Left cardiac atrium (tissue), 4 donors: ENCODE measurements around the gene FRYL. TPM values are rescaled to one million over a fixed set of nuclear protein-coding genes. Genes with fewer than 3 reads are reported as not detected.
"Not testable (repeated sequence)": the region's sequence is repeated elsewhere in the genome, so short reads cannot be mapped to it uniquely, and the experiment has no call there.

Source experiments
- ATAC-seq, 2 donors: fragments of 200-7000 bp; cut with Tn5 transposase; one replicate each; pipeline ENCODE4 v1.9.1; 2020; ENCODE audit warnings: mild to moderate bottlenecking in 2 of 2, moderate library complexity in 2 of 2
- DNase-seq: peaks from one replicate; pipeline ENCODE4 v3.0.0-alpha.2; 2020
- intact Hi-C, 2 donors: fragments of 100-400 bp; cut with DNase I; formaldehyde crosslinking; loops; one replicate each; pipeline versions ENCODE4 v1.14.1 to v1.15.1; 2022 to 2023
- total RNA-seq, 2 donors: library from RNA; stranded (reverse); fragmentation: NEBNext Ultra II Directional; extraction: Animal tissue kit (Norgen Biotek cat#: 25700); gene quantifications; one replicate each; pipeline ENCODE4 v1.2.1, GENCODE V29; 2021
- donor health status: DM: no; HTN: yes; CAD: no.
- donor health status: DM: no; HTN: yes; CAD: no; lungs with severe emphysema.
- donor health status: DM: yes; HTN: yes; CAD: no.
- donor health status: Dilated cardiomyopathy.

FRYL gene
- total RNA-seq, 2 donors from 2014 or later: 38.8 to 41.3 TPM

DNA sequence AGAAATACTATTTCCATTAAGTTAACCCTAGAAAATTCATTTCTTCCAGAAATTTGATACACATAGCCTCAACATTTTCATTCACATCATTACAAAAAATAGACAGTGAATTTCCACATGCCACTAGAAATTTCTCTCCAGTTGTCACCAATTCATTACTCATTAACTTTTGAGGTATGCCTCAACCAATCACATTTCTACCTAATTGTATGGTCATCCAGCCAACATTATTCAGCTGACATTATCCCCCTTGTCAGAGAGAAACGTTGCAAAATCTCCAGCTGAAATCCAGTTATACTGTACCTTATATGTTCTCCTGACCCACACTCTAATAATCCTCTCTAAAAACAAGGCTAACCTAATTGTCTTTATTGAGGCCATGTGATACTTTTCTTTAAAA, 24.8 kb downstream of the FRYL start:
- intact Hi-C loops: no loop called here
- ATAC-seq (no peak), DNase-seq (no peak)

DNA sequence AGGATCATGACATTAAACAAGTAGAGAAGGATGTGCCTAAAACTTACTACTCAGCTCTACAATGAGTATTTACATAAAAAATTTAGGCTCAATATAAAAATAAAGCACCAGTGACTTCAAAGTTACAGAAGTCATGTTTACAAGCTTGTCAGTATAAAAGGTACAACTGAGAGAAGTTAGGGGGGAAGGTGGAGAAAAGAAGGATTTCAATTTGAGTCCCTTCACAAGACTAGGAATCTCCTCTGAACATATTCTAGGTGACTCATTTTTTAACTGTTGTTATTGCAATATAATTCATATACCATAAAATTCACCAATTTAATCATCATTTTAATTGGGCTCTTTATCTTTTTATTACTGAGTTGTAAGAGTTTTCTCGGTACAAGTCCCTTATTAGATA, 26.9 kb downstream of the FRYL start:
- ATAC-seq (no peak), DNase-seq (no peak)
- intact Hi-C loops: no loop called here

DNA sequence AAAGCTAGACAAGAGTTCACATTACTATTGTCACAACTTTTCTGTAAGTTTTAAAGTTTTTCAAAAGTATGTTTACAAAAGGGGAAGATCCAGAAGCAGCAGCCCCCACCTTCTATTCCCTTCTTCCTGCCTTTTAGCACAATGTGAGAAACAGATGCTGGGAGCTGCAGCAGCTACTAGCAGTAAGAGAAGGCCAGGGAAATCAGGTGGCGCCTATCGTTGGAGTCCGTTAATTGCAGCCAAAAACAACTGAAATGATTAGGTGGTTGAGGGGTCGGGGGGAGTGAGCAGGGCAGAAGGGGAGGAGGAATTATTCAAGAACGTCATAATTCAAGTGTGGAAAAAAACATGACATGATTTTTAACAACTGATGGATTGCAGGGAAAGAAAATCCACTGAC, 27.4 kb downstream of the FRYL start:
- intact Hi-C loops: no loop called here
- DNase-seq (no peak), ATAC-seq (peak; percentile 21 to 23)

DNA sequence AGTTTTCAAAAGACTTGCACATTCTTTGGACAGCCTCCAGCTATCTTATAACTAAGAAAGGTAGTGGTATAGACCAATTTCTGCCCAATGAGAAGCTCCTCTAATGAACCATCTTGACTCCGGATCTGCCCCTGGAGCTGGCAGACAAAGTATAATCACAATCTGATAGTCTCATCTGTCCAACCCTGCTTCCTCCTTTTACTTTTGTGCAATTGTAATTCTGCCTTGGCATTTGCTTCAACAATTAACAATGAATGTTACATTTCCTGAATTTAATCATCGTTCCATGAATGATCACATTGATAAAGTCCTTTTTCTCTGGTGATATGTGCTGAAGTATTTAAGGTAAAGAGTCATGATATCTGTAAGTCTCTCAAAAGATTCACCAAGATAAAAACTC, 27.8 kb downstream of the FRYL start:
- ATAC-seq (no peak), DNase-seq (no peak)
- intact Hi-C loops: no loop called here

DNA sequence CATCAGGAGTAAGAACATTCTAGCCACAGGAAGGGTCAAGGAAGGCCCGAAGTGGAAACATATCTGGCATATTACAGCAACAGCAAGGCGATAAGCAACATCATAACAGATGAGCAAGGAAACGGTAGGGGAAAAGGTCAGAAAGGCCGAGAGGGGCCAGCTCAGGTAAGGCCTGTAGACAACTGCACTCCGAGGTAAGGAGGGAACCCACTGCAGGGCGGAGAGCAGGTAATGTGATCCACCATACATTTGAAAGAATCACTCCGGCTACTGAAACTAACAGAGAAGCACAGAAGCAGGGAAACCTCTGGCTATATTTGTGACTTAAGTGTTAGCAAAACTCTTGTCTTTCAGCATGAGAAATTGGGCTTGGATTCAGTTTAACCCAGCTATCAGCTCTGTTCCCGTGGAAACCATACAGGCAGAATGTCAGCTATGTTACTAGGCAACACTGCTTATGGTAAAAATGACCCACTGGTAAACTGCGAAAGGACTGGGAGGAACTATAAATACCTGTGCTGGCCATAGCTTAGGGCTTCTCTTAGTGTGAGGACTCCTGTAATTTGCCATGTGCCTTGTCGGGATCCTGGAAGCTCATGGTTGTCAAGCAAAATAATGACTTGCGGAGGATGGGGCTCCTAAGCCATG, 31.0 kb downstream of the FRYL start:
- intact Hi-C loops: no loop called here
- ATAC-seq (peak in 1 of 2 donors; percentile 49), DNase-seq (no peak)

DNA sequence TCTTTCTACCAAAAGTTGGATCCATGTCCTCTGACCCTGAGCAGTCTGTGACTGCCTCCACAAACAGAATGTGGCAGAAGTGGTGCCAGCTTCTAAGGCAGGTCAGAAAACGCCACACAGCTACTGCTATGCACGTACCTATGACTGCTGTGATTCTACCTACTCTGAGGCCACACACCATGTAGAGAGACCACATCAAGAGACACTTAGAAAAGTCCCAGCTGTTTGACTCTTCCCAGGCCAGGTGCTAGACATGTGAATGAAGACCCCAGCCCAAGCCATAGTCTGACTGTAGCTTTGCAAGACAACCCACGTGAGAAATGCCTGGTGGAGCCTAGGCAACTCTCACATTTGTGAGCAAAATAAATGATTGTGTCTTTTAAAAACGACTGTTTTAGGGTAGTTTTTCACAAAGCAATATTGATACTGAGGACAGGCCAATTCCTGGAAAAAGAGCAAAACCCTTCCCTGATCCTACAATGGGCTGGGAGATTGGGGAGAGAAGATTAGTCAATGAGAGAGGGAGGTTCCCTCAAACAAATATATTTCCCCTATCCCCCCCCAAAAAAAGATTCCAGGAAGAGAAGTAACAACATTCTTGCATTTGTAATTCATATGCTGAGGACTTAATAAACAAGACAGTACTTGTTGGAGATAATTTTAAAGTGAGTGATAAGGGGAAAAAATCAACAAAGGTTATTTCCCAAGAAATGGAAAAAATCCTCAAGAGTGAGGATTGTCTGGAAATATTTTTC, 33.3 kb downstream of the FRYL start:
- intact Hi-C loops: no loop called here
- DNase-seq: no peak
- ATAC-seq: no peak

DNA sequence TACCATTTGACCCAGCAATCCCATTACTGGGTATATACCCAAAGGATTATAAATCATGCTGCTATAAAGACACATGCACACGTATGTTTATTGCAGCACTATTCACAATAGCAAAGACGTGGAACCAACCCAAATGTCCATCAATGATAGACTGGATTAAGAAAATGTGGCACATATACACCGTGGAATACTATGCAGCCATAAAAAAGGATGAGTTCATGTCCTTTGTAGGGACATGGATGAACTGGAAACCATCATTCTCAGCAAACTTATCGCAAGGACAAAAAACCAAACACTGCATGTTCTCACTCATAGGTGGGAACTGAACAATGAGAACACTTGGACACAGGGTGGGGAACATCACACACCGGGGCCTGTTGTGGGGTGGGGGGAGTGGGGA, 34.9 kb downstream of the FRYL start:
- ATAC-seq, intact Hi-C loops: not testable (repeated sequence)

DNA sequence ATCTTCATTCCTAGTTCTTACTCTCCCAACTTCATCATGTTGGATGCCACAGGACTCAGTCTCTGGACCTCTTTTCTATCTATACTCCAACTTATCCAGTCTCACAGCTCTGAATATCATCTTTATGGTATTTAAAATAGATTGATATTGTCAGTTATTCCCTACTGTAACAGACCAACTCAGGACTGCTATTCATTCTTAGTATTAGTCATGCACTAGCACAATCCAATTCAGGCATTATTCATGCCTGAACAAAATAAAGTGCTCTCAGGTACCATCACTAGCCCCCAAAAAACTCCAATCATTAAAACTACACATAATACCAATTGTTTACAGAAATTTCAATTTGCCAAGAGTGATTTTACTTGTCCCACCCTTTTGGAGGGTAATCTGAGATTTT, 37.7 kb downstream of the FRYL start:
- ATAC-seq: no peak
- DNase-seq: no peak
- intact Hi-C loops: no loop called here

More for the DNA sequence above, 34.9 kb downstream of the FRYL start:
- not testable (repeated sequence) for DNase-seq

DNA sequence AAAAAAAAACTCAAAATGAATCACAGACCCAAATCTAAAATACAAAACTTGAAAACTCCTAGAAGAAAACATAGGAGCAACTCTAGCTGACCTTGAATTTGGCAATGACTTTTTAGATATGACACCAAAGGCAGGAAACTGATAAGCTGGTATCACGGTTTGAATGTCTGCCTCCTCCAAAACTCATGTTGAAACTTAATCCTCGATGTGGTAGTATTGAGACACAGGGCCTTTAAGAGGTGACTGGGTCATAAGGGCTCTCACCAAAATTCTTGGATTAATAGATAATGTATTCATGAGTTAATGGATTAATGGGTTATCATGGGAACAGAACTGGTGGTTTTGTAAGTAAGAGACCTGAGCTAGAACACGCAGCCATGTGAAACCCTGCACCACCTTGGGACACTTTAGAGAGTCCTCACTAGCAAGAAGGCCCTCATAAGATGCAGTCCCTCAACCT, 40.5 kb downstream of the FRYL start:
- no peak for DNase-seq
- intact Hi-C loops: no loop called here
- no peak for ATAC-seq

DNA sequence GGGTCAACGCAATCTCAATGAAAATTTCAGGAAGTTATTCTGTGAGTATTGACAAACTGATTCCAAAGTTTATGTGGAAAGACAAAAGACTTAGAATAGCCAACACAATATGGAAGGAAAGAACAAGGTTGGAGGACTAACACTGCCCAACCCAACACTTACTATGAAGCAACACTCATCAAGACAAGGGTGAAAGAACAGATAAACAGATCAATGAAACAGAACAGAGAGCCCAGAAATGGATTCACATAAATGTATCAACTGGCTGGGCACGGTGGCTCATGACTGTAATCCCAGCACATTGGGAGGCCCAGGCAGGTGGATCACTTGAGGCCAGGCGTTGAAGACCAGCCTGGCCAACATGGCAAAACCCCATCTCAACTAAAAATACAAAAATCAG, 41.2 kb downstream of the FRYL start:
- no peak for DNase-seq
- intact Hi-C loops: no loop called here
- no peak for ATAC-seq

DNA sequence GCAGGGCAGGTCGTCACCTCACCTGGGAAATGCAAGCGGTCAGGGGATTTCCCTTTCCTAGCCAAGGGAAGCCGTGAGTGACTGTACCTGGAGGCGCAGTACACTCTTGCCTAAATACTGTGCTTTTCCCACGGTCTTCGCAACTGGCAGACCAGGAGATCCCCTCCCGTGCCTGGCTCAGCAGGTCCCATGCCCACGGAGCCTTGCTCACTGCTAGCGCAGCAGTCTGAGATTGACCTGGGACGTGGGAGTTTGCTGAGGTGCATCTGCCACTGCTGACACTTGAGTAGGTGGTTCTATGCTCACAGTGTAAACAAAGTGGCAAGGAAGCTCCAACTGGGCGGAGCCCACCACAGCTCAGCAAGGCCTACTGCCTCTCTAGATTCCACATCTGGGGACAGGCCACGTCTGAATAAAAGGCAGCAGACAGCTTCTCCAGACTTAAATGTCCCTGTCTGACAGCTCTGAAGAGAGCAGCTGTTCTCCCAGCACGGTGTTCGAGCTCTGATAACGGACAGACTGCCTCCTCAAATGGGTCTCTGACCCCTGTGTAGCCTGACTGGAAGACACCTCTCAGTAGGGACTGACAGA, 51.1 kb downstream of the FRYL start:
- DNase-seq, intact Hi-C loops, ATAC-seq: not testable (repeated sequence)

DNA sequence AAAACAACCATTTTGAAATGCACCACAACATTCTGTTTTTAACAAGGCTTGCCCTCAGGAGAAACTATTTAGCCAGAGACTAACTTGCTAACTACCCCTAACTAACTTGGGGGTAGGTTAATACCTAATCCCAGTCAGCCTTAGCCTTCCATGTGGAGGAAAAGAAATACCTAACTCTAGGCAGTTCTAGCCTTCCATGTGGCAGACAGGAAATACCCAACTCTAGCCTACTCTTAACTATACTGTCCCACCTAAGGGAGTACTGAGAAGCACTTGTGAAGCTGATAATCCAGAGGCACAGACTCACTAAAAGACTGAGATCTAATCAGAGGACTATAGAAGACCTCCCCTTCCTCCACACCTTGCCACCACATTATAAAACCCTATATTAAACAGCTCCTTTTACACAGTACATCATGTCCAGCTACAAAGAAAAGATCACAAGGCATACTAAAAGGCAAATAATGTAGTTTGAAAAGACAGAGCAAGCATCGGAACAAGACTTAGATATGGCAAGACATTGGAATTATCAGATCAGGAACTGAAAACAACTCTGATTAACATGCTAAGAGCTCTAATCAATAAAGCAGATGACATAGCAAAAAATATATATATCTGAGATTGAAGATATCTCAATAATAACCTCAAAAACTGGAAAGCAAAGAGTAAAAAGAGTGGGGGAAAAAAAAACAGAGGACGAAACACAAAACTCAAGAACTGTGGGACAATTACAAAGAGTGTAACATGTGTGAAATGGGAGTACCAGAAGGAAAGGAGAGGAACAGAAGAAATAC, 52.2 kb downstream of the FRYL start:
- DNase-seq (no peak), ATAC-seq (no peak)
- intact Hi-C loops: no loop called here

DNA sequence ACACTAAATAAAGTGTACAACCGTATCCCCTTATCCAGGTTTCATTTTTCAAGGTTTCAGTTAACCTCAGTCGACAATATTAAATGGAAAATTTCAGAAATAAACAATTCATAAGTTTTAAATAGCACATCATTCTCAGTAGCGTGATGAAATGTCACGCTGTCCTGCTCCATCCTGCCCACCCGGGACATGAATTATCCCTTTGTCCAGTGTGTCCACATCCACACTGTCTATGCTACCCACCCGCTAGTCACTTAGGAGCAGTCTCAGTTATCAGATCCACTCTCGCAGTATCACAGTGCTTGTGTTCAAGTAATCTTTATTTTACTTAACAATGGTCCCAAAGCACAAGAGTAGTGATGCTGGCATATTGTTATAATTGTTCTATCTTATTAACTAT, 54.7 kb downstream of the FRYL start:
- ATAC-seq: peak in 1 of 2 donors; percentile 40
- intact Hi-C loops: no loop called here
- DNase-seq: no peak

DNA sequence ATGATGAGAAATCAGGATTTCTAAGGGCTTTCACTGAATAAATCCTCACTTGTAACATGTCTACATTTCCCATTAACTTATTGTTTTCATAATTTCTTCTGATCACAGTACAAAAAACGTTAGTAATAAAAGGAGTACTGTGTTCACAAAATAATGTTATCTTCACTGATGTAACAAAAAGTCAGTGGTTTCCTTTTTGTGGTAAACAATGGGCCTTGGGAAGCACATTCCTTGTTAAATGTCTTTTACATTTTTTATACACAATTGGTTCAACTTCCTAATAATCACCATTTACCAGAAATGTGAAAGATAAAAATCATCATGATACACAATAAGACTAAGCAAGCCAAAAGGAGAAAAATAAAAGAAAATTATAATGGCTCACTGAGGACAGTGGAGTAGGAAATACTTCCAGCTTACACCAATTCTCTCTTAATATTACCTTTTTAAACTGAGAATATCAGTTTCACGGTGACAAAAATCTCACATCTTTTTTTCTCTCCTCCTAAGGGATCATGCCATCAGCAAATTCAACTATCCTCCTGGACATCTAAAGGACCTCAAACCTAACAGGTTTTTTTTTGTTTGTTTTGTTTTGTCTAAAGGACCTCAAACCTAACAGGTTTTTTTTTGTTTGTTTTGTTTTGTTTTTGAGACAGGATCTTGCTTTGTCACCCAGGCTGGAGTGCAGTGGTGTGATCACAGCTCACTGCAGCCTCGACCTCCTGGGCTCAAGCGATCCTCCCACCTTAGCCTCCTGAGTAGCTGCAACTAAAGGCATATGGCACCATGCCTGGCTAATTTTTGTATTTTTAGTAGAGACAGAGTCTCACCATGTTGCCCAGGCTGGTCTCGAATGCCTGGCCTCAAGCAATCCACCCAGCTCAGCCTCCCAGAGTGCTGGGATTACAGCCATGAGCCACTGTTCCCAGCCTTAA, 57.3 kb downstream of the FRYL start:
- intact Hi-C loops: no loop called here
- no peak for ATAC-seq
- DNase-seq: no peak

DNA sequence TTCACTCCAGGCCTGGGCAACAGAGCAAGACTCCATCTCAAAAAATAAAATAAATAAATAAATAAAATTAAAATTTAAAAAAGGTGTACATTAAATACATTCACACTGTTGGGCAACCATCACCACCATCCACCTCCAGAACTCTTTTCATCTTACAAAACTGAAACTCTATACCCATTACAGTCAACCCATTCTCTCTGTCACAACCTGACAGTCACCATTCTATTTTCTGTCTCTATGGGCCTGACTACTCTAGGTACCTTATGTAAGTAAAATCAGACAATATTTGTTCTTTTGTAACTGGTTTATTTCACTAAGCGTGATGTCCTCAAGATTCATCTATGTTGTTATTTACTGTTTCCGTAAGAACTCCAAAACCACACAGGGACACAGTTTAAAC, 59.6 kb downstream of the FRYL start:
- ATAC-seq: no peak
- no peak for DNase-seq
- intact Hi-C loops: no loop called here

DNA sequence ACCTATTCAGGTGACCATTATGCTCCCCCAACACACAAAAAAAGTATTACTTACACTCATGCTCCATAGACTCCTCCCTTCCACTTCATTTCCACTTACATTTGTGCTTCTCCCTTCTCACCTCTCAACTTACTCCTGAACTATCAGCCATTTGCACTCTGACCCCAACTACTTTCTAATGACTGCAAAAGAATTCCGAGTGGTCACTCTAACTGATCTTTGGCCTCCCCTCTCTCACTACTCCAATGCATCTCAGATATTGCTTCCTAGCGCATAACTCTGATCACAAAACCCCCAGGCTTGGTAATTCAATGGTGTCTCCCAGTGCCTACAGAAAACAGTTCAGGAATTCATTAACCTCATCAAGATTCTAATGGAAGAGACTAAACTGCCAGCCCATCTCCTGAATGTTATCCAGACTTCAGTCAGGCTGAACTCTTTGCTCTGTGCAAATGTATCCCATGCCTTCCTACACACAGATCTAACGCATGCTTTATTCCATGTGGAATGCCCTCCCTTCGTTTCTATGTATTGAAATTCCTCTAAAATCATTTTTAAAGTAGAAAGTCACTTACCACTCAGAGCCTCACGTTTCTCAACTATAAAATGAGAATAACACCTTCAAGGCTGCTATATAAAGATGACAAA, 61.1 kb downstream of the FRYL start:
- ATAC-seq: no peak
- intact Hi-C loops: no loop called here
- no peak for DNase-seq

DNA sequence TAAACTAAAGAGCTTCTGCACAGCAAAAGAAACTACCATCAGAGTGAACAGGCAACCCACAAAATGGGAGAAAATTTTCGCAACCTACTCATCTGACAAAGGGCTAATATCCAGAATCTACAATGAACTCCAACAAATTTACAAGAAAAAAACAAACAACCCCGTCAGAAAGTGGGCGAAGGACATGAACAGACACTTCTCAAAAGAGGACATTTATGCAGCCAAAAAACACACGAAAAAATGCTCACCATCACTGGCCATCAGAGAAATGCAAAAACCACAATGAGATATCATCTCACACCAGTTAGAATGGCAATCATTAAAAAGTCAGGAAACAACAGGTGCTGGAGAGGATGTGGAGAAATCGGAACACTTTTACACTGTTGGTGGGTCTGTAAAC, 63.8 kb downstream of the FRYL start:
- intact Hi-C loops, DNase-seq, ATAC-seq: not testable (repeated sequence)
